Umbilical cord (tissue), 2 donors: Measurements from ENCODE around the gene HOXD4. TPM values are rescaled to one million over a fixed set of nuclear protein-coding genes. Genes with fewer than 3 reads are reported as not detected.

Experiments used
- DNase-seq: peaks from one replicate; pipeline ENCODE4 v3.0.0-alpha.2; 2015; ENCODE audit warnings: low spot score
- total RNA-seq: library from RNA; depleted of rRNA; stranded (reverse); fragments of >200 nt; gene quantifications from one replicate; pipeline ENCODE4 v1.2.3, GENCODE V29; 2014; ENCODE audit warnings: low replicate concordance; ENCODE audit not compliant: insufficient read depth

The HOXD4 gene
- total RNA-seq, 1 donor from 2014 or later = 2.4 TPM

- DNase-seq = no peak
Observed at GRCh38 chr2:176156807-176157498, 5.6 kb downstream of the HOXD4 start, which contains the start of gene HOXD3. TSS of gene HOXD3 (plus strand) at chr2:176157307. CDS start at chr2:176169115, 11,808 bp downstream.

- DNase-seq = no peak
Observed at GRCh38 chr2:176157499-176158185, 6.3 kb downstream of the HOXD4 start.

- no peak for DNase-seq
Observed at GRCh38 chr2:176158186-176158591, 6.8 kb downstream of the HOXD4 start.

GRCh38 chr2:176158855-176159662 is 7.7 kb downstream of the HOXD4 start:
- DNase-seq = no peak

GRCh38 chr2:176159663-176160250 is 8.4 kb downstream of the HOXD4 start:
- no peak for DNase-seq

- no peak for DNase-seq
Observed at GRCh38 chr2:176160251-176160985, 9.1 kb downstream of the HOXD4 start.

GRCh38 chr2:176160986-176161824 is 9.9 kb downstream of the HOXD4 start:
- no peak for DNase-seq

GRCh38 chr2:176161825-176162626 is 10.7 kb downstream of the HOXD4 start:
- DNase-seq = no peak

GRCh38 chr2:176162911-176163671 is 11.7 kb downstream of the HOXD4 start:
- DNase-seq = no peak

GRCh38 chr2:176163672-176164056 is 12.3 kb downstream of the HOXD4 start:
- DNase-seq = no peak

- DNase-seq = no peak
Observed at GRCh38 chr2:176164201-176164600, 12.9 kb downstream of the HOXD4 start.

- DNase-seq = no peak
Observed at GRCh38 chr2:176164611-176165369, 13.4 kb downstream of the HOXD4 start.

- DNase-seq = no peak
Observed at GRCh38 chr2:176165370-176166050, 14.2 kb downstream of the HOXD4 start.

- no peak for DNase-seq
Observed at GRCh38 chr2:176166272-176166671, 14.9 kb downstream of the HOXD4 start.

GRCh38 chr2:176167398-176167797 is 16.0 kb downstream of the HOXD4 start:
- DNase-seq = no peak

- DNase-seq = no peak
Observed at GRCh38 chr2:176169181-176169580, 17.8 kb downstream of the HOXD4 start.

GRCh38 chr2:176169711-176170110 is 18.4 kb downstream of the HOXD4 start:
- DNase-seq = no peak
